Measurements from ENCODE around the gene ASAP3.

ASAP3 gene

DNA sequence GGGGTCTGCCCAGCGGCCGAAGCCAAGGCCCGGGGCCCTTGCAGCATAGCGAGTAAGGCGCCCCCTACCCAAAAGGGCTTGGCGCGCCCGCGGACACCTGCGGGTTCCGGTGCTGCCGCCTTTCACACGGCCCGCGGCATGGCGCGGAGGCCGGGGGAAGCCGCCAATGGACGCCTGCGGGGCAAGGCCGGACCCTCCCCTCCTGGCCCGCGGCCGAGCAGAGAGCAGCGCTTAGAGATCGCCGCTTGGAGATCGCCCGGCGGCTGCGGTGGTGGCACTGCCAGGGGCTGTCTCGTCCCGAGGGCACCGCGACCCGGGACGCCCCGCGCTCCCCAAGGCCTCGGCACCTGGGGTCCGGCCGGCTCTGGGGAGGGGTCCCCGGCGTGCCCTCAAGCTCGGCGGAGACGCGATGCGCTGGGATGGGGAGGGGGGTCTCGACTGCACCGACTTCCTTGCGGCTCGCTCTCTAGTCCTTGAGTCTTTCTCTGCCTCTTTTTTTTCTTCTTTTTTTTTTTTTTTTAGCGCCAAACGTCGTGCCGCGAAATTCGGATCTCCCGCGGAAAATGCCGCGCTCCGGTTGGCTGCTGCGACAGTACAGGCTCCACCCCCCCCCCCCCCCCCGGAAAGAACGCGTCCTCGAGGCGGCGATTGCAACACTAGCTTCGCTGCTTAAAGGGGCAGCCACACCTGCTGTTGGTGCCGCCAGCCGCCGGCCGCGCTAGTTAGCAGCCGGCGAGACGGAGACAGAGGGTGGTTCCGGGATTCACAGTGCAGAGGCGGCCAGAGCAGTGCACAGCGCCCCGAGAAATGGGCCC, 47.0 kb upstream of the ASAP3 start, which contains the start of gene E2F2 (continued):
- TF ChIP-seq, protein P1, sequence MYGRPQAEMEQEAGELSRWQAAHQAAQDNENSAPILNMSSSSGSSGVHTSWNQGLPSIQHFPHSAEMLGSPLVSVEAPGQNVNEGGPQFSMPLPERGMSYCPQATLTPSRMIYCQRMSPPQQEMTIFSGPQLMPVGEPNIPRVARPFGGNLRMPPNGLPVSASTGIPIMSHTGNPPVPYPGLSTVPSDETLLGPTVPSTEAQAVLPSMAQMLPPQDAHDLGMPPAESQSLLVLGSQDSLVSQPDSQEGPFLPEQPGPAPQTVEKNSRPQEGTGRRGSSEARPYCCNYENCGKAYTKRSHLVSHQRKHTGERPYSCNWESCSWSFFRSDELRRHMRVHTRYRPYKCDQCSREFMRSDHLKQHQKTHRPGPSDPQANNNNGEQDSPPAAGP (tag by site-specific recombination; IDR thresholded peaks at IDR 0.05), result peak; percentile 39; the same call in 1 of the 2 replicates
- TF ChIP-seq ZNF654 (tag by site-specific recombination; IDR thresholded peaks at IDR 0.05; ENCODE audit: low read depth) (no peak), HOXC10 (CRISPR knock-in tag; IDR thresholded peaks at IDR 0.05) (0 out of 2 replicates have a peak, but pooled peaks have one; percentile 60), YY1 (tag by site-specific recombination; IDR thresholded peaks at IDR 0.05) (no peak; the same call in 1 of the 2 replicates), ZNF174 (tag by site-specific recombination; IDR thresholded peaks at IDR 0.05) (no peak), ZNF660 (tag by site-specific recombination; IDR thresholded peaks at IDR 0.05) (peak; percentile 27; the same call in 1 of the 2 replicates), ZNF658 (tag by site-specific recombination; IDR thresholded peaks at IDR 0.05) (no peak), ZNF391 (tag by site-specific recombination; IDR thresholded peaks at IDR 0.05; ENCODE audit: borderline replicate concordance, low read depth) (peak; percentile 76), ZIC2 (tag by site-specific recombination; IDR thresholded peaks at IDR 0.05) (no peak; the same call in none of the 2 replicates), ZNF768 (tag by site-specific recombination; IDR thresholded peaks at IDR 0.05) (no peak), GLI2 (tag by site-specific recombination; IDR thresholded peaks at IDR 0.05; ENCODE audit: borderline replicate concordance, low read depth) (no peak), ZNF324 (tag by site-specific recombination; IDR thresholded peaks at IDR 0.05) (peak; percentile 76; the same call in 1 of the 2 replicates), ZNF610 (tag by site-specific recombination; IDR thresholded peaks at IDR 0.05; ENCODE audit: borderline replicate concordance) (no peak), ZNF157 (tag by site-specific recombination; IDR thresholded peaks at IDR 0.05) (no peak), ZNF600 (tag by site-specific recombination; IDR thresholded peaks at IDR 0.05) (0 out of 2 replicates have a peak, but pooled peaks have one; percentile 24), ZNF76 (tag by site-specific recombination; IDR thresholded peaks at IDR 0.05; ENCODE audit: borderline replicate concordance, low read depth) (peak; percentile 60; the same call in 1 of the 2 replicates), ZNF311 (tag by site-specific recombination; IDR thresholded peaks at IDR 0.05; ENCODE audit: borderline replicate concordance) (no peak), ZNF529 (tag by site-specific recombination; IDR thresholded peaks at IDR 0.05; ENCODE audit: insufficient replicate concordance) (no peak), ZNF37A (tag by site-specific recombination; IDR thresholded peaks at IDR 0.05) (no peak), BCL11A (tag by site-specific recombination; IDR thresholded peaks at IDR 0.05; ENCODE audit: low read depth) (no peak), ZNF571 (tag by site-specific recombination; IDR thresholded peaks at IDR 0.05) (no peak), ZNF791 (tag by site-specific recombination; IDR thresholded peaks at IDR 0.05) (no peak), MEIS1 (CRISPR knock-in tag; IDR thresholded peaks at IDR 0.05; ENCODE audit: borderline replicate concordance) (0 out of 2 replicates have a peak, but pooled peaks have one; percentile 15), REPIN1 (tag by site-specific recombination; IDR thresholded peaks at IDR 0.05; ENCODE audit: low read depth) (no peak), ZBTB1 (tag by site-specific recombination; IDR thresholded peaks at IDR 0.05) (no peak), ZNF558 (tag by site-specific recombination; IDR thresholded peaks at IDR 0.05) (no peak), TRIM28 (IDR thresholded peaks at IDR 0.05; ENCODE audit: borderline replicate concordance, low read length) (peak; percentile 27; the same call in 1 of the 2 replicates), ZNF184 (tag by site-specific recombination; IDR thresholded peaks at IDR 0.05) (no peak), ZXDB (tag by site-specific recombination; IDR thresholded peaks at IDR 0.05) (peak; percentile 85), BCL11B (tag by site-specific recombination; IDR thresholded peaks at IDR 0.05; ENCODE audit: low read depth) (no peak), ZNF530 (tag by site-specific recombination; IDR thresholded peaks at IDR 0.05; ENCODE audit: low read depth) (no peak), ZNF776 (tag by site-specific recombination; IDR thresholded peaks at IDR 0.05; ENCODE audit: borderline replicate concordance) (no peak), ZNF2 (tag by site-specific recombination; IDR thresholded peaks at IDR 0.05) (peak; percentile 49), ZNF416 (tag by site-specific recombination; IDR thresholded peaks at IDR 0.05) (no peak), YY2 (tag by site-specific recombination; IDR thresholded peaks at IDR 0.05) (0 out of 2 replicates have a peak, but pooled peaks have one; percentile 46)
- TF ChIP-seq, protein P2, sequence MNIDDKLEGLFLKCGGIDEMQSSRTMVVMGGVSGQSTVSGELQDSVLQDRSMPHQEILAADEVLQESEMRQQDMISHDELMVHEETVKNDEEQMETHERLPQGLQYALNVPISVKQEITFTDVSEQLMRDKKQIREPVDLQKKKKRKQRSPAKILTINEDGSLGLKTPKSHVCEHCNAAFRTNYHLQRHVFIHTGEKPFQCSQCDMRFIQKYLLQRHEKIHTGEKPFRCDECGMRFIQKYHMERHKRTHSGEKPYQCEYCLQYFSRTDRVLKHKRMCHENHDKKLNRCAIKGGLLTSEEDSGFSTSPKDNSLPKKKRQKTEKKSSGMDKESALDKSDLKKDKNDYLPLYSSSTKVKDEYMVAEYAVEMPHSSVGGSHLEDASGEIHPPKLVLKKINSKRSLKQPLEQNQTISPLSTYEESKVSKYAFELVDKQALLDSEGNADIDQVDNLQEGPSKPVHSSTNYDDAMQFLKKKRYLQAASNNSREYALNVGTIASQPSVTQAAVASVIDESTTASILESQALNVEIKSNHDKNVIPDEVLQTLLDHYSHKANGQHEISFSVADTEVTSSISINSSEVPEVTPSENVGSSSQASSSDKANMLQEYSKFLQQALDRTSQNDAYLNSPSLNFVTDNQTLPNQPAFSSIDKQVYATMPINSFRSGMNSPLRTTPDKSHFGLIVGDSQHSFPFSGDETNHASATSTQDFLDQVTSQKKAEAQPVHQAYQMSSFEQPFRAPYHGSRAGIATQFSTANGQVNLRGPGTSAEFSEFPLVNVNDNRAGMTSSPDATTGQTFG (tag by site-specific recombination; IDR thresholded peaks at IDR 0.05; ENCODE audit: borderline replicate concordance), result no peak
- TF ChIP-seq, protein P3, sequence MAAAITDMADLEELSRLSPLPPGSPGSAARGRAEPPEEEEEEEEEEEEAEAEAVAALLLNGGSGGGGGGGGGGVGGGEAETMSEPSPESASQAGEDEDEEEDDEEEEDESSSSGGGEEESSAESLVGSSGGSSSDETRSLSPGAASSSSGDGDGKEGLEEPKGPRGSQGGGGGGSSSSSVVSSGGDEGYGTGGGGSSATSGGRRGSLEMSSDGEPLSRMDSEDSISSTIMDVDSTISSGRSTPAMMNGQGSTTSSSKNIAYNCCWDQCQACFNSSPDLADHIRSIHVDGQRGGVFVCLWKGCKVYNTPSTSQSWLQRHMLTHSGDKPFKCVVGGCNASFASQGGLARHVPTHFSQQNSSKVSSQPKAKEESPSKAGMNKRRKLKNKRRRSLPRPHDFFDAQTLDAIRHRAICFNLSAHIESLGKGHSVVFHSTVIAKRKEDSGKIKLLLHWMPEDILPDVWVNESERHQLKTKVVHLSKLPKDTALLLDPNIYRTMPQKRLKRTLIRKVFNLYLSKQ (tag by site-specific recombination; IDR thresholded peaks at IDR 0.05; ENCODE audit: borderline replicate concordance), result no peak
